NCI-H146 treated with DMSO at 0.1 percent for 48 hours (cell line): ENCODE measurements around the gene TNFAIP2.

ENCODE experiments used
- DNase-seq: peaks from one replicate; lab custom pipeline; 2025; ENCODE audit not compliant: unreplicated experiment; lab: John Stamatoyannopoulos, UW

TNFAIP2 gene

GRCh38 chr14:103133210-103134140, 10.2 kb downstream of the TNFAIP2 start:
- no peak for DNase-seq

GRCh38 chr14:103134405-103134804, 11.1 kb downstream of the TNFAIP2 start:
- DNase-seq: no peak

GRCh38 chr14:103134919-103135318, 11.7 kb downstream of the TNFAIP2 start:
- no peak for DNase-seq

GRCh38 chr14:103135333-103136260, 12.3 kb downstream of the TNFAIP2 start:
- DNase-seq: no peak

- DNase-seq: no peak
These were observed 13.4 kb downstream of the TNFAIP2 start for GRCh38 chr14:103136388-103137271.

- no peak for DNase-seq
These were observed 14.5 kb downstream of the TNFAIP2 start for GRCh38 chr14:103137689-103138300.

GRCh38 chr14:103138301-103139131, 15.3 kb downstream of the TNFAIP2 start:
- no peak for DNase-seq

GRCh38 chr14:103139132-103140025, 16.1 kb downstream of the TNFAIP2 start:
- DNase-seq: no peak

GRCh38 chr14:103140316-103141109, 17.3 kb downstream of the TNFAIP2 start:
- no peak for DNase-seq

GRCh38 chr14:103141117-103141796, 18.0 kb downstream of the TNFAIP2 start:
- DNase-seq: no peak

GRCh38 chr14:103142026-103142425, 18.8 kb downstream of the TNFAIP2 start:
- no peak for DNase-seq

- no peak for DNase-seq
These were observed 19.6 kb downstream of the TNFAIP2 start for GRCh38 chr14:103142721-103143302.

GRCh38 chr14:103143506-103143905, 20.2 kb downstream of the TNFAIP2 start:
- no peak for DNase-seq

GRCh38 chr14:103144085-103144484, 20.8 kb downstream of the TNFAIP2 start:
- no peak for DNase-seq

- no peak for DNase-seq
These were observed 23.0 kb downstream of the TNFAIP2 start for GRCh38 chr14:103146141-103146709.
